Chondrocyte (in vitro differentiated cells): ENCODE measurements around the gene IZUMO1. TPM values are rescaled to one million over a fixed set of nuclear protein-coding genes. Genes with fewer than 3 reads are reported as not detected.
A peak's percentile ranks its signal among the peaks of the same experiment; 100 is the strongest.
"Not testable (repeated sequence)": the region's sequence is repeated elsewhere in the genome, so short reads cannot be mapped to it uniquely, and the experiment has no call there.

Experiments
- DNase-seq: peaks from one replicate; pipeline ENCODE4 v3.0.0; 2021; ENCODE audit warnings: mixed read lengths, low spot score
- H3K27ac Mint-ChIP-seq: one replicate; pipeline ENCODE4 v1.8.0; 2021; ENCODE audit warnings: mild to moderate bottlenecking, moderate library complexity, mixed read lengths; ENCODE audit not compliant: unreplicated experiment
- H3K27me3 Mint-ChIP-seq: 2 replicates; pipeline ENCODE4 v1.8.0; 2021; ENCODE audit warnings: low read depth, mixed read lengths
- H3K36me3 Mint-ChIP-seq: 2 replicates; pipeline ENCODE4 v1.8.0; 2021; ENCODE audit warnings: low read depth, mixed read lengths
- H3K4me1 Mint-ChIP-seq: 2 replicates; pipeline ENCODE4 v1.8.0; 2021; ENCODE audit warnings: low read depth, mild to moderate bottlenecking, mixed read lengths
- H3K4me3 Mint-ChIP-seq: one replicate; pipeline ENCODE4 v1.8.0; 2021; ENCODE audit warnings: mild to moderate bottlenecking, moderate library complexity, mixed read lengths; ENCODE audit not compliant: unreplicated experiment
- H3K9me3 Mint-ChIP-seq: 2 replicates; pipeline ENCODE4 v1.8.0; 2021; ENCODE audit warnings: low read depth, mixed read lengths
- total RNA-seq: library from RNA; stranded (reverse); gene quantifications from 3 replicates; pipeline ENCODE4 v1.2.1, GENCODE V29; 2021
- TF ChIP-seq, protein P1 (sequence below): fragments of 200-600 bp; sonication (generic); IDR thresholded peaks from 2 replicates; pipeline ENCODE4 v1.5.0; 2021; ENCODE audit warnings: antibody characterized with exemption, mild to moderate bottlenecking, moderate library complexity

The IZUMO1 gene
- total RNA-seq, 1 donor from 2014 or later: not detected

DNA sequence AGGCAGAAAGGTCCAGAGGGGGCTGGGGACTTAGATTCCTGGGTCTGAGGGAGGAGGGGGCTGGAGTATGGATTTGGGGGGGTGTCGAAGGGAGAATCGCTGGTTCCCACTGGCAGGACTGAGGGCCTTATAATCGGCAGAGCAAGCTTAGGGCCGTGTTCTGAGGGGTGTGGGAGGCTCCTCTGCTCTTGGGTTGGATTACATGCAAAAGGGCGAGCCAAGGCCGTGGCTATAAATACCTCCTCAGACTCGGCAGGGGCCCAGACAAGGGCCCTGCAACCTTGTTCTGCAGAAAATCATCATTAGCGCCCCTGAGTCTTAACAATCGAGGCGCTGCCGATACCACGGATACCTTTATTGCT is 26.5 kb downstream of the IZUMO1 start:
- Mint-ChIP-seq H3K4me1 (peaks cover 36% of the 10 kb centered on the region), H3K27ac (peak overlapping the region; percentile 99), H3K27me3 (no peaks in the 10 kb centered on the region), H3K9me3 (no peaks in the 10 kb centered on the region), H3K36me3 (peaks cover 3% of the 10 kb centered on the region), H3K4me3 (peak overlapping the region; percentile 98)
- TF ChIP-seq, protein P1, sequence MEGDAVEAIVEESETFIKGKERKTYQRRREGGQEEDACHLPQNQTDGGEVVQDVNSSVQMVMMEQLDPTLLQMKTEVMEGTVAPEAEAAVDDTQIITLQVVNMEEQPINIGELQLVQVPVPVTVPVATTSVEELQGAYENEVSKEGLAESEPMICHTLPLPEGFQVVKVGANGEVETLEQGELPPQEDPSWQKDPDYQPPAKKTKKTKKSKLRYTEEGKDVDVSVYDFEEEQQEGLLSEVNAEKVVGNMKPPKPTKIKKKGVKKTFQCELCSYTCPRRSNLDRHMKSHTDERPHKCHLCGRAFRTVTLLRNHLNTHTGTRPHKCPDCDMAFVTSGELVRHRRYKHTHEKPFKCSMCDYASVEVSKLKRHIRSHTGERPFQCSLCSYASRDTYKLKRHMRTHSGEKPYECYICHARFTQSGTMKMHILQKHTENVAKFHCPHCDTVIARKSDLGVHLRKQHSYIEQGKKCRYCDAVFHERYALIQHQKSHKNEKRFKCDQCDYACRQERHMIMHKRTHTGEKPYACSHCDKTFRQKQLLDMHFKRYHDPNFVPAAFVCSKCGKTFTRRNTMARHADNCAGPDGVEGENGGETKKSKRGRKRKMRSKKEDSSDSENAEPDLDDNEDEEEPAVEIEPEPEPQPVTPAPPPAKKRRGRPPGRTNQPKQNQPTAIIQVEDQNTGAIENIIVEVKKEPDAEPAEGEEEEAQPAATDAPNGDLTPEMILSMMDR: no peak
- DNase-seq: no peak

DNA sequence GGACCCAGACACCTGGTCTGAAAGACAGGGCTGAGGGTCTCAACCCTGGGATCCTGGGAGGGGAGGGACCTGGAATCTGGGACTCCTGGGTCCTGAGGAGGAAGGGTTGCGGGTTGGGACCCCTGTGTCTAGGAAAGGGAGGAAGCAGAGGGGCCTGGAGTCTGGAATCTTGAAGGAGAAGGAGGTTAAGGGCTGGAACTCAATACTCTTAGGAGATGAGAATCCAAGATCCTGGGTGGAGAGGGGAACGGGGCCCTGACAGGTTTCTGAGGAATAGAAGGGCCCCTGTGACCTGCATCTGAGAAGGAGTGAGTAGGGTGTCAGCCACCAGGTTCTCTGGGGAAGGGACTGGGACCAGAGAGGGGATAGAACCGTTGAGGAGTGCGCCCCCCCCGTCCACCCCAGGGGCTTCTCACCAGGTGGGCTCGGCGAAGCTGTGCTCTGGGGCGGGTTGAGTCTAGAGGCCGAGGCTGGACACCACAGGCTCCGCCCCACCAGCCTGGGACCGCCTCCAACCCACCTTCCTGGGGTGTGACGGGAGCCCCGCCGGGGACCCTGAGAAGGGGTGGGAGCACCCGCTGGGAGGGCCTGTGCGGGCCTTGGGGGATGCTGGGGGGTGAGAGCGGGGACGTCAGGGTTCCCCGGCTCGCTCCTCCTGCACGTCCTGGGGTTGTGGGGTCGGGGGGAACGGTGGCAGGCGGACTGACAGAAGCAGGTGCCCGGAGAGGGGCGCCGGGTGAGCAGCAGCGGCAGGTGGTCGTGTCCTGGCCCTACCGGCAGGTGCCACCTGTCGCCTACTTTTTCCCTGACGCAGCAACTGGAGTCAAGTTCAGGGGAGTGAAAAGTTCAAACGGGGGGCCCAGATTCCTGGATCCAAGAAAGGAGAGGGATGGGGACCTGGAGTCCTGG is 27.2 kb downstream of the IZUMO1 start, which contains the start of gene MAMSTR:
MAMSTR (minus strand) TSS at position 463 of the 909 bp plus-strand sequence. CDS start 694 bp downstream, outside the sequence.
- Mint-ChIP-seq H3K36me3 (no peaks in the 10 kb centered on the region), H3K27ac (peak within 1 kb of the TSS; percentile 99), H3K4me1 (peaks cover 36% of the 10 kb centered on the region), H3K9me3 (no peaks in the 10 kb centered on the region), H3K4me3 (peak within 1 kb of the TSS; percentile 98), H3K27me3 (no peaks in the 10 kb centered on the region)
- TF ChIP-seq, protein P1: no peak
- no peak for DNase-seq

DNA sequence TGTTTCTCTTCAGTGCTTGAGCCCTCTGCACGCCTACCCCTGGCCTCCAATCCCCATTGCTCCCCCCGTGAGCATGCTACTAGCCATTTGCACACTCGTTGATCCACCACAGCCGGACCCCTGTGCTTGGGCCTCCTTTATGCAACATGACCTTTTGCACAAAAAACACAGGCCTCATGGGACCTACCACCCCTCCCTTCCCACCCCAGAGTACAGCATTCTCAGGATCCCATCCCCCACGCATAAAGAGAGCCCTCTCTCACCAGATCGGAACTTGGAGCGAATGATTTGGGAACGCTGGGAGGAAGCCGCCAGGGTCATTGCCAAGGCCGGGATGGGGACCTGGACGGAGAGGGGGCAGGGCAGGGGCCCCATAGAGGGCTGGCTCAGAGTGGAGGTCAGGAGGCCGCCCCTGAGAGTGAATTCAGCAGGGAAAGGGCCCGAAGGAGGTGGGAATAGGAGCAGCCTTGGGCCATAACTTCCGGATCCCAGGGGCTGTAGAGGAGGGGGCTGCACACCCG is 27.9 kb downstream of the IZUMO1 start:
- no peak overlapping the region for H3K4me3 Mint-ChIP-seq

DNA sequence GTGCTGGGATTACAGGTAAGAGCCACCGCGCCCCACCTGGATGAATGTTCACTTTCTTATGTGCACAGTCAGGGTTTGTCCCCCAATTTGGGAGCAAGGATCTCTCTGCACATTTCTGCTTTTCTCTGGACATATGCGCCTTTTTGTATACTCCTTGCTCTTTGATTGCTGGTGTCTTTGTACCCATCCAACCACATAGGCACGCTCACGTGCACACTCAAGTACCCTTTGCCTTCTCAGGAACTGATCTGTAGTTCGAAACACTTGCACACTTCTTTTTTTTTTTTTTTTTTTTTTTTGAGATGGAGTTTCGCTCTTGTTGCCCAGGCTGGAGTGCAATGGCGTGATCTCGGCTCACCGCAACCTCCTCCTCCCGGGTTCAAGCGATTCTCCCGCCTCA is 28.6 kb downstream of the IZUMO1 start:
- not testable (repeated sequence) for H3K4me3 Mint-ChIP-seq, H3K36me3 Mint-ChIP-seq, H3K27me3 Mint-ChIP-seq, H3K9me3 Mint-ChIP-seq, H3K27ac Mint-ChIP-seq, DNase-seq
- peaks cover 41% of the 10 kb centered on the region for H3K4me1 Mint-ChIP-seq

More for the DNA sequence above, 27.9 kb downstream of the IZUMO1 start:
- Mint-ChIP-seq H3K9me3 (no peaks in the 10 kb centered on the region), H3K4me1 (peaks cover 35% of the 10 kb centered on the region), H3K36me3 (no peaks in the 10 kb centered on the region), H3K27ac (peak overlapping the region; percentile 2), H3K27me3 (no peaks in the 10 kb centered on the region)
- DNase-seq: no peak
- TF ChIP-seq, protein P1: no peak

DNA sequence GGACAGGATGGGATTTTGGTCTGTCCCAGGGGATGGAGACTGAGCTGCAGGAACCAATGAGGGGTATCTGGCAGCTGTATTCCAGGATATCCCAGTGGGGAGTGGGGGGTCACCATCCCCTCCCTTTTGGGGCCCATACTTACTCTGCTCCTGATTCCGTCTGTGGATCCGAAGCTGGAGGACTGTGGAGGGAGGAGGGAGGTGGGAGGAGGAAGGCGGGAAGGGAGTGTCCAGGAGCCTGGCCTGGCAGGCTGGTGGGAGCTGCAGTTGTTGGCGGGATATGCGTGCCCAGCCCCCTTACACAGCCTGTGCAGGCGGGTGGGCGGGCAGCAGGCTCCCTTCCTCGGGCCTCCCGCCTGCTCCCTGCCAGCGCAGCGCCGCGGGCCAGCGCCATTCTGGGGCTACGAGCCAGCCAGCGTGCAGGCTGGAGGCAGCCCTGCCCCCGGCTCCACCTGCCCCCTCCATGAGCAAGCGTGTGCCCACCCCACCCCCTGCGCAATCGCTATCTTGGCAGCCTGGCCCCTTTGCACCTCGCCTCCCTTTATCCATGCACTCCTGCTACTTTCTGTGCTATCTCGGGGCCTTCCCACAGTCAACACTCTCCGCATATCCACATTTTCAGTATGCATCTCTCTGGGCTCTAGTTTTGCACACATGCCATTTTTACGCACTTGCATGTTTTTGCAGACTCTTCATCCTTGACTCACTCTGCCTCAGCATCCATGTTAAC is 30.0 kb downstream of the IZUMO1 start:
- Mint-ChIP-seq H3K27ac (peak overlapping the region; percentile 76), H3K4me1 (peaks cover 46% of the 10 kb centered on the region), H3K27me3 (no peaks in the 10 kb centered on the region), H3K4me3 (peak overlapping the region; percentile 37), H3K36me3 (no peaks in the 10 kb centered on the region), H3K9me3 (no peaks in the 10 kb centered on the region)
- TF ChIP-seq, protein P1: no peak
- no peak for DNase-seq
